NCI-H524 (cell line): Measurements from ENCODE around the gene RAD51B.

ENCODE experiments used
- DNase-seq, 2 experiments: peaks; one replicate each; lab custom pipeline; 2025; lab: John Stamatoyannopoulos, UW

Gene RAD51B

GRCh38 chr14:68363843-68364767, 544.5 kb downstream of the RAD51B start:
- peak; percentile 38 to 74 for DNase-seq

GRCh38 chr14:68364792-68365192, 545.2 kb downstream of the RAD51B start:
- no peak for DNase-seq

- DNase-seq: no peak
These were observed 545.6 kb downstream of the RAD51B start for GRCh38 chr14:68365228-68365627.

DNA sequence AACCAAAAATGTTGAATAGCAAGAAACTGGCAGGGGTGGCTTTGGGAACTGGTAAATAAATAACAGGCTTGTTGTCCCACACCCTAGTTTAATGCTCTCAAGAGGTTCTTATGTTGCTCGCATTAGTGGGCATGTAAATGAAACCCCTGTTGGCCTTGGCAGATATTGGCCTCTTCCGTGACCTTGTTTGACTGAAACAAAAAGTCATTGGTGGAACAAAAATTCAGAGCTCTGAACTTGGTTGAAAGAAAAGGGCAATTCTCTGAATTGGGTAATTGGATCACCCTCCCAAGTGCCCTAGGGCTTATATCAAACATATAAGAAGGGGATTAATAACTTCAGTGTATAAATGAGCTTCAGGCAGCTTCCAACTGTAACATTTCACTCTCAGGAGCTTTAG, 547.1 kb downstream of the RAD51B start:
- DNase-seq: peak; percentile 88 to 93

GRCh38 chr14:68367536-68367935, 548.0 kb downstream of the RAD51B start:
- peak in 1 of 2 experiments; percentile 20 for DNase-seq

GRCh38 chr14:68368850-68369249, 549.3 kb downstream of the RAD51B start:
- no peak for DNase-seq

- DNase-seq: no peak
These were observed 549.9 kb downstream of the RAD51B start for GRCh38 chr14:68369281-68370056.

GRCh38 chr14:68370057-68370360, 550.4 kb downstream of the RAD51B start:
- no peak for DNase-seq

DNA sequence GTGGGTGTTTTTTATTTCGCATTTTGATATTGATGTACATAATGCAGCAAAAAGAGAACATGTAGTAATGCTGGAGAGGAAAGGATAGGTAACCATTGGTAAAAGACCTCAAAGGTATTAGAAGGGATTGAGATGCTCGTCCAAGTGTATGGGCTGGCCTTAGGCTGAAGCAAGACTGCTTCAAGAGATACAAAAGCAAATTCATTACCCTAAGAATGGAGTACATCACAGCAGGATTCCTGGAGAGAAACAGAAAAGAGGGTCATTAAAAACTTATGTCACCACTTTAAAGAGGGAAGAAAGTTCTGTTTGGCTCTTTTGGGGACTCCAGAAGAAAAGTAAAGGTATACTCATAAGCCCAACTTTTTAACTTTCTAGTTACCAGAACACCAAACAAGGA, 552.8 kb downstream of the RAD51B start:
- no peak for DNase-seq

GRCh38 chr14:68373124-68373646, 553.6 kb downstream of the RAD51B start:
- no peak for DNase-seq

DNA sequence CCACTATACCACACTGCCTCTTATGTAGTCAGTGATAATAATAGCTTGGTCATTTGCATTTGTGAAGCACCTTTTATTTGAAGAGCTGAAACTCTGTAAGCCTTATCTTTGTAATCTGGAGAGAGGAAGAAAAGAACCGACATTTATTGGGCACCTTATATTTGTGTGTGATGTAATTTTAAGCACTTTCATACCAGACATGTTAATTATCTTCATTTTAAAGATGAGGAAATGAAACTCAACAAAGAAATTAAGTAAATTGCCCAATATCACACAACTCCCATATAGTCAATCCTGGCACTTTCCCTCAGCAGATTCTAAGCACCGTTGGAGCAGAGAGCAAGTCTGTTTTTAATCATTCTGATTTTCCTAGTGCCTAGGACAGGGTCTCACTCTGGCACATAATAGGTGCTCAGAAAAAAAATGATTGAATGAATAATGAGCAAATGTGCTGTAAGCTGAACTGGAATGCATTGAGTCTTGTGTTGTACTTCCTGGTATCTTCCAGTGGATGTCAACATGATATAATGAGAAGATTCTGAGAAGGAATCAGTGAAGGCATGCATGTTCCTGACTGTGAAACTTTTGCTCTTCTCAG, 554.4 kb downstream of the RAD51B start:
- no peak for DNase-seq

DNA sequence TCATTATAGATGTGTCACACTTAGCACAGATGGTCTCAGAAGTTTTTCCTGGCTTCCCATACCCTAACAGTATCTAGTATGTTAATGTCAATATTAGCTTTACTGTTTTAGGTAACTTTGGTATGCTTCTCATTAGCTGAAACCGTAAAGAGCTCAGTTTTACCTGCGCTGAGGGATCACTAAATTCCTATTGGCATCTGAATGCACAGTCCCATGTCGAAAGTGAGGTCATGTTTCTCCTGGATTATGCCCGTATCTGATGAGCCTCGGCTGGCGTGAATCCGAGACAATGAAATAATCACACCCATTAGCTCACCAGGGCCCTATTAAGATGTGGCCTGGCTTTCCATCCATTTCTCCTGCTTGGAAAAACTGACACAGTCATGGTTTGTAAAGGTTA, 555.1 kb downstream of the RAD51B start:
- peak in 1 of 2 experiments; percentile 32 for DNase-seq

DNA sequence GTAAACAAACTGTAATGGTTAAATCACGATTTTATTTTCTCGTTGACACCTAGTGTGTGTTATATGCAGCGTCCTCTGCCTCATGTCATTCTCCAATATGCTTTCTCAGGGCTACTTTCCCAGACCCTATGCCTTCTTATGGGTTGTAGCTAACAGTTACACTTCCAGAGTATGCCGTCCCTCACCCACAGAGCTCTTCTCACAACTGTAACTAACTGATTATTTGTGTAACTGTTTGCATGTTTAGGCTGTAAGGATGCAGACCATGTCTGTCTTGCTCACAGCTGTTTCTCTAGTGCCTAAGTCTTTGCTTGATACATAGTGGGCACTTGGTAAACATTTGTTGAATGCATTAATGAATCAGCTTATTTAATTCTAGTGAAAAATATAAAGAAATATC, 555.8 kb downstream of the RAD51B start:
- DNase-seq: no peak

GRCh38 chr14:68376067-68376779, 556.6 kb downstream of the RAD51B start:
- DNase-seq: no peak

- DNase-seq: no peak
These were observed 557.4 kb downstream of the RAD51B start for GRCh38 chr14:68377006-68377405.

DNA sequence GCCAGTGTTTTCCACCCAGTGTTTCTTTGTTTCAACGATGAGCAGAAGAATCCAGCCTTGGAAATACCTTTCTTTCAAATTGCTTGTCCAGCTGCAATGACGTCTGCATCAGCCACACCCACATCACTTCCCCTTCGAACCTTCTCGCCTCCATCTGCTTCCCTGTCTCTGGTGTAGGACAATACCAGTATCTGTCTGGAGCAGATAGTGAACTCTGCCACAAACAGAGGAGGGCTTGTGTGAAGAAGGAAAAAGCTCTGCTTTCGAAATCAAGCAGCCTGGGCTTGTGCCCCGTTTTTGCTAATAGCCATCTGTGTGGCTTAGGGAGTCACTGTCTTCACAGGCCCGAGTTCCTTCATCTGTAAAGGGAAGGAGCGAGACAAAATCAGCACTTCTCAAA, 557.9 kb downstream of the RAD51B start:
- peak in 1 of 2 experiments; percentile 32 for DNase-seq

- no peak for DNase-seq
These were observed 560.1 kb downstream of the RAD51B start for GRCh38 chr14:68379510-68380328.

GRCh38 chr14:68380329-68380741, 560.8 kb downstream of the RAD51B start:
- no peak for DNase-seq

DNA sequence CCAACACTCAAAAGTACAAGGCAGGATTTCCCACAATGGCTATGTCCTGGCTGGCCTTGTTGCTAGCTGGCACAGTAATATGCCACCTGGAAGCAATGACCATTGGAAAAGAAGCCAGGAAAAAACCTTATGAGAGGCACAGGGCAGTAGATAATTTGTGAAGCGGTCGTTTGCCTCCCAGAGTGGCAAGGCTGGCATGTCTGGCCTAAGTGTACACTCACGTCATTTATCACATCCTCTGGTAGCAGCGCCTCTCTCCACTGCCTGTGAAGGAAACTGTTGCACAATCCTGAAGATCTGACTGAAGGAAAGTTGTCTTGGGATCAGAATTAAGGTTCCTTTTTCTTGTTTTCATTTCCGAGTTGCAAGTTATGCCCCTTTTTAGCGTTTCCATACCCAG, 564.8 kb downstream of the RAD51B start:
- peak; percentile 59 to 62 for DNase-seq

- peak; percentile 99 to 100 for DNase-seq
These were observed 565.3 kb downstream of the RAD51B start for GRCh38 chr14:68384881-68385280.

DNA sequence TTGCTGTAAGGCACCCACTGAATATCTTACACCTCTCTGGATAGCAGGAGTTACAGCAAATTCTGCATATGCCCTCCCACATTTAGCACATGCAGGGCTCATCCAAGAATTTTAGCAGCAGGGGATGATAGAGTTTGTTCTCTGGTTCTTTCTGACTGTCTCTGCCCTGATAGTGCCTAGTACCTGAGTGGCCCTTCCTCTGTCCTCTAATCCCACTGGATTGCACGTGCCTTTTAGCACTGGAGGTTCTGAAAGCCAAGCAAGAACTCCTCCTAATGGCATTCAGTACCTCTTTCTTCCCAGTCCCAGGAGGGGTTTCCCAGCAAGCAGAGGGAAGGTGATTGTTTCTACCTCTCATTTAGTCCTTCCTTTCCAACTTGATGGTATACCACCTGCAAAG, 566.9 kb downstream of the RAD51B start:
- no peak for DNase-seq
